GM10248 (cell line): ENCODE measurements around the gene PCDHGA3.
"Not testable (repeated sequence)": the region's sequence is repeated elsewhere in the genome, so short reads cannot be mapped to it uniquely, and the experiment has no call there.

Experiments used
- CTCF ChIA-PET: fragments of 300-600 bp; sonication (Branson Sonifier 250); formaldehyde crosslinking; extraction: SDS; loops from one replicate; lab custom pipeline; 2021; ENCODE audit warnings: antibody characterized with exemption; lab: Yijun Ruan, JAX
- POLR2A ChIA-PET: fragments of 350-650 bp; sonication (Branson Sonifier 250); formaldehyde crosslinking; extraction: SDS; loops from one replicate; lab custom pipeline; 2020; ENCODE audit warnings: antibody characterized with exemption; lab: Yijun Ruan, JAX
- DNase-seq: peaks from one replicate; pipeline ENCODE4 v3.0.0; 2012; ENCODE audit errors: extremely low spot score
- CTCF ChIP-seq: IDR thresholded peaks from 2 replicates; pipeline ENCODE4 v1.5.1; 2012; ENCODE audit warnings: mild to moderate bottlenecking, low read depth; ENCODE audit errors: extremely low read depth, missing control alignments, control extremely low read depth

Gene PCDHGA3

GRCh38 chr5:141343242-141343952 lies at the start of gene PCDHGA3:
PCDHGA3 (plus strand) TSS chr5:141343829; CDS start chr5:141344034, 205 bp downstream.
- ChIA-PET POLR2A (no interaction called here), CTCF (interaction anchor here (1.2 to 2.3 kb wide), 6 partner anchors 13 to 220 kb away, joined by 4 to 7 read pairs (median 4); partner anchors contain the start of genes PCDHGA1, PCDHGA10 and PCDHGA12)
- no peak for TF ChIP-seq CTCF
- no peak for DNase-seq

GRCh38 chr5:141298376-141298775 lies 45.3 kb upstream of the PCDHGA3 start:
- CTCF ChIA-PET: no interaction called here
- TF ChIP-seq CTCF: no peak
- POLR2A ChIA-PET: no interaction called here
- DNase-seq: no peak

GRCh38 chr5:141303756-141304155 lies 39.9 kb upstream of the PCDHGA3 start, which contains the start of gene SLC25A2:
SLC25A2 (minus strand) TSS chr5:141304049; CDS start chr5:141303865, 184 bp downstream.
- DNase-seq: no peak
- TF ChIP-seq CTCF: no peak
- ChIA-PET CTCF (interaction anchor here (0.8 kb wide), 1 partner anchor 16 kb away, joined by 3 read pairs; no protein-coding TSS in a partner anchor), POLR2A (no interaction called here)

- no peak for TF ChIP-seq CTCF
- CTCF ChIA-PET: interaction anchor here (3.2 kb wide), 1 partner anchor 14 kb away, joined by 10 read pairs; the partner anchor contains the start of gene TAF7
Measured at GRCh38 chr5:141306630-141307029, 37.0 kb upstream of the PCDHGA3 start.

GRCh38 chr5:141313711-141314110 lies 29.9 kb upstream of the PCDHGA3 start:
- TF ChIP-seq CTCF: no peak
- no peak for DNase-seq
- POLR2A ChIA-PET: no interaction called here
- CTCF ChIA-PET: no interaction called here

More at GRCh38 chr5:141306630-141307029, 37.0 kb upstream of the PCDHGA3 start:
- POLR2A ChIA-PET: no interaction called here
- no peak for DNase-seq

GRCh38 chr5:141316963-141317362 lies 26.7 kb upstream of the PCDHGA3 start:
- CTCF ChIA-PET, POLR2A ChIA-PET, DNase-seq: not testable (repeated sequence)

GRCh38 chr5:141319202-141319601 lies 24.4 kb upstream of the PCDHGA3 start:
- ChIA-PET POLR2A (no interaction called here), CTCF (interaction anchor here (0.9 to 4.4 kb wide), 20 partner anchors 7 to 273 kb away, joined by 3 to 53 read pairs (median 7); partner anchors contain the start of genes PCDHGA1, PCDHGA10, PCDHGA11 and PCDHGA2)
- no peak for DNase-seq
- TF ChIP-seq CTCF: no peak
